BLaER1 treated with 17β-estradiol and CSF1 and Interleukin-3, amounts not matched to agents 10 nM and 100 nM (cell line): ENCODE measurements around the gene PDE4C.
"Not testable (repeated sequence)": the region's sequence is repeated elsewhere in the genome, so short reads cannot be mapped to it uniquely, and the experiment has no call there.

Experiments
- H3K27ac ChIP-seq, 11 experiments: shearing (Covaris generic); formaldehyde crosslinking; 2 replicates each; pipeline ENCODE4 v1.8.1; 2022
- H3K27me3 ChIP-seq, 11 experiments: shearing (Covaris generic); formaldehyde crosslinking; 2 replicates each; pipeline ENCODE4 v1.8.1; 2022
- H3K36me3 ChIP-seq, 11 experiments: shearing (Covaris generic); formaldehyde crosslinking; 2 replicates each; pipeline ENCODE4 v1.8.1; 2022
- H3K4me1 ChIP-seq, 10 experiments: shearing (Covaris generic); formaldehyde crosslinking; 2 replicates each; pipeline ENCODE4 v1.8.1; 2022
- H3K4me2 ChIP-seq, 11 experiments: shearing (Covaris generic); formaldehyde crosslinking; 2 replicates each; pipeline ENCODE4 v1.8.1; 2022
- H3K4me3 ChIP-seq, 10 experiments: shearing (Covaris generic); formaldehyde crosslinking; 2 replicates each; pipeline ENCODE4 v1.8.1; 2022
- H3K9ac ChIP-seq, 11 experiments: shearing (Covaris generic); formaldehyde crosslinking; 2 replicates each; pipeline ENCODE4 v1.8.1; 2022
- H3K9me3 ChIP-seq, 11 experiments: shearing (Covaris generic); formaldehyde crosslinking; replicated peaks in 1 of 11; 2 replicates each; pipeline ENCODE4 v1.8.1; 2022
- H4K20me1 ChIP-seq, 11 experiments: shearing (Covaris generic); formaldehyde crosslinking; 2 replicates each; pipeline ENCODE4 v1.8.1; 2022
- Cebpa-rat ChIP-seq, 11 experiments: shearing (Covaris generic); IDR thresholded peaks; 2 replicates each; pipeline ENCODE4 v1.8.1; 2022

The PDE4C gene

GRCh38 chr19:18214779-18215433 is 11.3 kb downstream of the PDE4C start:
- peaks cover 0 to 12% (median 10%) of the 10 kb centered on the region in 10 experiments; a peak in 10 of 20 replicates for H3K4me1 ChIP-seq
- H3K27me3 ChIP-seq = no peaks in the 10 kb centered on the region
- TF ChIP-seq Cebpa-rat (IDR thresholded peaks at IDR 0.05) = no peak
- no peaks in the 10 kb centered on the region; a peak in 1 of 22 replicates for H4K20me1 ChIP-seq
- H3K4me3 ChIP-seq = no peak overlapping the region
- H3K9ac ChIP-seq = no peak overlapping the region
- peaks cover 0 to 6% (median 0%) of the 10 kb centered on the region in 11 experiments; a peak in 3 of 22 replicates for H3K36me3 ChIP-seq
- no peak overlapping the region for H3K27ac ChIP-seq
- peak overlapping the region in 5 of 11 experiments; percentile 3 to 35 (median 17); a peak in 3 of 22 replicates for H3K4me2 ChIP-seq
- H3K9me3 ChIP-seq = no peaks in the 10 kb centered on the region

- H3K4me2 ChIP-seq = no peak overlapping the region
- H3K36me3 ChIP-seq = peaks cover 0 to 6% (median 0%) of the 10 kb centered on the region in 11 experiments; a peak in 2 of 22 replicates
- no peak overlapping the region for H3K4me3 ChIP-seq
- H3K27ac ChIP-seq = no peak overlapping the region
- H4K20me1 ChIP-seq = no peaks in the 10 kb centered on the region; a peak in 1 of 22 replicates
- peak overlapping the region in 2 of 11 experiments; percentile 5 to 16; a peak in 1 of 22 replicates for H3K9ac ChIP-seq
- H3K4me1 ChIP-seq = peaks cover 5 to 20% (median 13%) of the 10 kb centered on the region in 10 experiments; a peak in 16 of 20 replicates
- H3K9me3 ChIP-seq = no peaks in the 10 kb centered on the region
- no peak for TF ChIP-seq Cebpa-rat (IDR thresholded peaks at IDR 0.05)
- H3K27me3 ChIP-seq = no peaks in the 10 kb centered on the region
Measured at GRCh38 chr19:18211683-18212082, 14.6 kb downstream of the PDE4C start.

DNA sequence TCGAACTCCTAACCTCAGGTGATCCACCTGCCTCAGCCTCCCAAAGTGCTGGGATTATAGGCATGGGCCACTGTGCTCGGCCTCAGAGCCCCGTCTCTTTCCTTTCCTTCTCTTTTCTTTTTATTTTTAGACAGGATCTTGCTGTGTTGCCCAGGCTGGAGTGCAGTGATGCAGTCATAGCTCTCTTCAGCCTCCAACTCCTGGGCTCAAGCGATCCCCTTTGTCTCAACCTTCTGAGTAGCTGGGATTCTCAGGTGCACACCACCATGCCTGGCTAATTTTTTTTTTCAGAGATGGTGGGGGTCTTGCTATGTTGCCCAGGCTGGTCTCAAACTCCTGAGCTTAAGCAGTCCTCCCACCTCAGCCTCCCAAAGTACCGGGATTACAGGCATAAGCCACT is 16.3 kb downstream of the PDE4C start:
- H4K20me1 ChIP-seq, H3K36me3 ChIP-seq, H3K27ac ChIP-seq, H3K27me3 ChIP-seq, H3K9me3 ChIP-seq, H3K4me3 ChIP-seq, H3K4me2 ChIP-seq: not testable (repeated sequence)
- H3K9ac ChIP-seq = 0 out of 22 replicates have a peak overlapping the region, but pooled peaks of 1 of the 11 experiments have one; percentile 5
- peaks cover 18 to 33% (median 25%) of the 10 kb centered on the region in 10 experiments for H3K4me1 ChIP-seq

DNA sequence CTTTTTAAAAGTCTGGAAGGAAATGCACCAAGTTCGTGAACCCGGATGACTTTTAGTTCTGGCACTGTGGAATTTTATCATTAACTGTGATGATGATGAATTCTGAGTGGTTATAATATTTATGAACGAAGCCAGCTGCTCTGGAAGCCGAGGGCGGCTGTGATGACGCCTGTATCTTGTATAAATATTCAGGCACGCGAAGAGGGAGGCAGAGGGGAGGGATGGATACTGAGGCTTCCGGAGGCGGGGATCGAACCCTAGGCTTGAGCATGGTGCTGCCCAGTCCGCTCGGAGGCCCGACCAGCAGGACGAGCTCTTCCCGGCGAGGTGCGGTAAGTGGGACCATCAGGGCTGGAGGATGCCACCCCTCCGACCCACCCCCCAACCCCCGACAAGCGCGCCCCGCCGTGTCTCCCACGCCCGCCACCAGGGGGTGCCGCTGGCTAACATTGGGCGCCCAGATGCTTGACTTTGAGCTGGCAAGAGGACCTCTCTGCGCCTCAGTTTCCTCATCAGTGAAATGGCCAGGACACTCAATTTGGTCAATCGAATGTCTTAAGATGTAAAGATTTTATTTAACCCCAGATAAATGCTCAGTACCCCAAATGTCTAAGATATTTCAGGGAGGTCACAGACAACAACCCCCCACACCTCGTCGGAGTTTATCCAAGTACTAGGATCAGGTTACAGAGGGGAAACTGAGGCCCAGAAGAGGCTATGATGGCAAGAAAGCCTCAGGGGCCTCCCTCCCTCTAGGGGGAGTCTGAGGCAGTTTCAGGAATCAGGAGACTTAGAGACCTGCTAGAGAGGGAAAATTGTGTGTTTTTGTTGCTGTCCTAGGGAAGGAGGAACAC is 17.9 kb downstream of the PDE4C start:
- Histone ChIP-seq H3K4me2 (no peak overlapping the region), H3K27me3 (no peaks in the 10 kb centered on the region), H3K36me3 (peaks cover 0 to 6% (median 0%) of the 10 kb centered on the region in 11 experiments; a peak in 2 of 22 replicates), H3K4me1 (peaks cover 9 to 27% (median 19%) of the 10 kb centered on the region in 10 experiments), H3K4me3 (no peak overlapping the region), H4K20me1 (peaks cover 0 to 3% (median 0%) of the 10 kb centered on the region in 11 experiments; a peak in 1 of 22 replicates), H3K27ac (no peak overlapping the region), H3K9ac (no peak overlapping the region), H3K9me3 (no peaks in the 10 kb centered on the region)
- TF ChIP-seq Cebpa-rat (IDR thresholded peaks at IDR 0.05) = no peak

GRCh38 chr19:18206018-18206417 is 20.2 kb downstream of the PDE4C start:
- Histone ChIP-seq H3K4me1 (peaks cover 24 to 47% (median 36%) of the 10 kb centered on the region in 10 experiments), H3K4me2 (peak overlapping the region; percentile 83 to 100 (median 98)), H4K20me1 (peaks cover 0 to 21% (median 8%) of the 10 kb centered on the region in 11 experiments; a peak in 7 of 22 replicates), H3K4me3 (peak overlapping the region; percentile 67 to 83 (median 76); a peak in 19 of 20 replicates), H3K9ac (peak overlapping the region; percentile 84 to 95 (median 88); a peak in 21 of 22 replicates), H3K27ac (peak overlapping the region in 10 of 11 experiments; percentile 79 to 96 (median 91); a peak in 20 of 22 replicates), H3K27me3 (no peaks in the 10 kb centered on the region), H3K36me3 (peaks cover 0 to 9% (median 5%) of the 10 kb centered on the region in 11 experiments; a peak in 5 of 22 replicates), H3K9me3 (no peaks in the 10 kb centered on the region)
- no peak for TF ChIP-seq Cebpa-rat (IDR thresholded peaks at IDR 0.05)

GRCh38 chr19:18205200-18205892 is 20.9 kb downstream of the PDE4C start:
- Histone ChIP-seq H4K20me1 (peaks cover 0 to 21% (median 8%) of the 10 kb centered on the region in 11 experiments; a peak in 7 of 22 replicates), H3K4me3 (peak overlapping the region; percentile 67 to 83 (median 76)), H3K27ac (peak overlapping the region; percentile 79 to 96 (median 91)), H3K9ac (peak overlapping the region; percentile 84 to 95 (median 88)), H3K4me1 (peaks cover 24 to 51% (median 41%) of the 10 kb centered on the region in 10 experiments), H3K36me3 (peaks cover 0 to 11% (median 6%) of the 10 kb centered on the region in 11 experiments; a peak in 13 of 22 replicates), H3K4me2 (peak overlapping the region; percentile 83 to 100 (median 98)), H3K9me3 (no peaks in the 10 kb centered on the region), H3K27me3 (no peaks in the 10 kb centered on the region)
- no peak for TF ChIP-seq Cebpa-rat (IDR thresholded peaks at IDR 0.05)

DNA sequence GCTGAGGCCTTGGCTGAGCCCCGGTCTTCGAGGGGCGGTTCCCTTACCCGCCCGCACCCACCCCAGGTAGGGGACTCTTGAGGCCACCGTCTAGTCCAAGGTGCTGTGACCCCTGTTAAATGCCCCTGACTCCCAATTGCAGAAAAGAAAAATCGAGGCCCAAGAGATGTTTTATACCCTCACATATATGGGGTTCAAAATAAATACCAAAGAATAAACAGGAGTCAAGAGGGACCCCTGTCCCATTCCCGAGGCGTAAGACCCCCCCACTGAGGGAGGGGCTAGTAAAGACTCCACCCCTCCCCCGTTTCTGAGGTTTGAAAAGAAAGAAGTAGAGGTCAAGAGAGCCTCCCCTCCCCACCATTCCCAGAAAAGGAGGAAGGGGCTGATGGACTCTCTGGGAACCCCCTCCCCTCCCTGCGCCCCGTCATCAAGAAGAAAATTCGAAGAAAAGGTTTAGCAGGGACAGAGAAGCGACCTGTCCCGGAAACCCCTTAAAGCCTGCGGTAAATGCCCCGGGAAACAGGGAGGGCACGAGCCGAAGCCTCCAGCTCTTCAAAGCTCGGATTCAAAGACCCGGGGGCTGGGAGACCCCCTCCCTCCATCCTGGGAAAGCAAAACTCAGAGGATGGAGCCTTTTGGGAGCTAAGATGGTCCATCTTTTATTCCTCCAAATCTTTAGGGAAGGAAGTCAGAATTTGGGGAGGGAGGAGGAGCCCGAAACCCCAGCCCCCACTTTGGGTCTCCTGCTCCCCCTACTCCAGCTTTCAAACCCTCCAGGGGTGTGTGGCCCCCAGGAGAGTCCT is 21.6 kb downstream of the PDE4C start:
- peaks cover 0 to 21% (median 8%) of the 10 kb centered on the region in 11 experiments; a peak in 7 of 22 replicates for H4K20me1 ChIP-seq
- no peak for TF ChIP-seq Cebpa-rat (IDR thresholded peaks at IDR 0.05)
- no peaks in the 10 kb centered on the region for H3K27me3 ChIP-seq
- peak overlapping the region; percentile 67 to 83 (median 76) for H3K4me3 ChIP-seq
- H3K4me1 ChIP-seq = peaks cover 24 to 53% (median 44%) of the 10 kb centered on the region in 10 experiments
- peak overlapping the region; percentile 79 to 96 (median 91) for H3K27ac ChIP-seq
- H3K9ac ChIP-seq = peak overlapping the region; percentile 84 to 95 (median 88)
- peak overlapping the region; percentile 83 to 100 (median 98) for H3K4me2 ChIP-seq
- H3K9me3 ChIP-seq = no peaks in the 10 kb centered on the region
- peaks cover 3 to 19% (median 14%) of the 10 kb centered on the region in 11 experiments; a peak in 19 of 22 replicates for H3K36me3 ChIP-seq
